ENCODE data around the gene RPF1. TPM values are rescaled to one million over a fixed set of nuclear protein-coding genes. Genes with fewer than 3 reads are reported as not detected.
A peak's percentile ranks its signal among the peaks of the same experiment; 100 is the strongest.
"Not testable (repeated sequence)": the region's sequence is repeated elsewhere in the genome, so short reads cannot be mapped to it uniquely, and the experiment has no call there.

The RPF1 gene
- total RNA-seq, 1 donor from 2014 or later = 23.2 TPM

- H3K4me1 Mint-ChIP-seq = peaks cover 25% of the 10 kb centered on the region
- H3K36me3 Mint-ChIP-seq = peaks cover 17% of the 10 kb centered on the region
- peak overlapping the region; percentile 96 for H3K4me3 Mint-ChIP-seq
- TF ChIP-seq, protein P1, sequence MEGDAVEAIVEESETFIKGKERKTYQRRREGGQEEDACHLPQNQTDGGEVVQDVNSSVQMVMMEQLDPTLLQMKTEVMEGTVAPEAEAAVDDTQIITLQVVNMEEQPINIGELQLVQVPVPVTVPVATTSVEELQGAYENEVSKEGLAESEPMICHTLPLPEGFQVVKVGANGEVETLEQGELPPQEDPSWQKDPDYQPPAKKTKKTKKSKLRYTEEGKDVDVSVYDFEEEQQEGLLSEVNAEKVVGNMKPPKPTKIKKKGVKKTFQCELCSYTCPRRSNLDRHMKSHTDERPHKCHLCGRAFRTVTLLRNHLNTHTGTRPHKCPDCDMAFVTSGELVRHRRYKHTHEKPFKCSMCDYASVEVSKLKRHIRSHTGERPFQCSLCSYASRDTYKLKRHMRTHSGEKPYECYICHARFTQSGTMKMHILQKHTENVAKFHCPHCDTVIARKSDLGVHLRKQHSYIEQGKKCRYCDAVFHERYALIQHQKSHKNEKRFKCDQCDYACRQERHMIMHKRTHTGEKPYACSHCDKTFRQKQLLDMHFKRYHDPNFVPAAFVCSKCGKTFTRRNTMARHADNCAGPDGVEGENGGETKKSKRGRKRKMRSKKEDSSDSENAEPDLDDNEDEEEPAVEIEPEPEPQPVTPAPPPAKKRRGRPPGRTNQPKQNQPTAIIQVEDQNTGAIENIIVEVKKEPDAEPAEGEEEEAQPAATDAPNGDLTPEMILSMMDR (IDR thresholded peaks at IDR 0.05; ENCODE audit: unreplicated experiment) = no peak
- no peaks in the 10 kb centered on the region for H3K27me3 Mint-ChIP-seq (ENCODE audit: low read depth)
- peak overlapping the region; percentile 99 for H3K27ac Mint-ChIP-seq
- no peak for DNase-seq (ENCODE audit: low spot score in 2 of 2, unreplicated experiment in 2 of 2)
- H3K9me3 Mint-ChIP-seq = peaks cover 21% of the 10 kb centered on the region
These were observed 27.8 kb downstream of the RPF1 start for GRCh38 chr1:84506729-84507453.

GRCh38 chr1:84507887-84508286 lies 28.8 kb downstream of the RPF1 start:
- Mint-ChIP-seq H3K9me3 (peaks cover 21% of the 10 kb centered on the region), H3K36me3 (peaks cover 17% of the 10 kb centered on the region), H3K4me1 (peaks cover 23% of the 10 kb centered on the region)
- not testable (repeated sequence) for H3K27me3 Mint-ChIP-seq (ENCODE audit: low read depth); H3K4me3 Mint-ChIP-seq; H3K27ac Mint-ChIP-seq; DNase-seq (ENCODE audit: low spot score in 2 of 2, unreplicated experiment in 2 of 2)

- Mint-ChIP-seq H3K36me3 (peaks cover 17% of the 10 kb centered on the region), H3K27ac (no peak overlapping the region), H3K4me1 (peaks cover 17% of the 10 kb centered on the region), H3K27me3 (ENCODE audit: low read depth) (no peaks in the 10 kb centered on the region), H3K9me3 (peaks cover 21% of the 10 kb centered on the region), H3K4me3 (no peak overlapping the region)
- DNase-seq (ENCODE audit: low spot score in 2 of 2, unreplicated experiment in 2 of 2) = no peak
- TF ChIP-seq, protein P1 (IDR thresholded peaks at IDR 0.05; ENCODE audit: unreplicated experiment) = no peak
These were observed 29.4 kb downstream of the RPF1 start for GRCh38 chr1:84508510-84508909.

DNA sequence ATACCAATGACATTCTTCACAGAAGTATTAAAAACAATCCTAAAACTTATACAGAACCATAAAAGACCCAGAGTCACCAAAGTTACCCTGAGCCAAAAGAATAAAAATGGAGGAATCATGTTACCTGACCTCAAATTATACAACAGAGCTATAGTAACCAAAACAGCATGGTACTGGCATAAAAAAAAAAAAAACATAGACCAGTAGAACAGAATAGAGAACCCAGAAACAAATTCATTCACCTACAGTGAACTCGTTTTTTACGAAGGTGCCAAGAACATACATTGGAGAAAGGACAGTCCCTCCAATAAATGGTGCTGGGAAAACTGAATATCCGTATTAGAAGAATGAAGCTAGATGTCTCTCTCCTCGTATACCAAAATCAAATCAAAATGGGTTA lies 30.0 kb downstream of the RPF1 start:
- no peak for DNase-seq (ENCODE audit: low spot score in 2 of 2, unreplicated experiment in 2 of 2)
- Mint-ChIP-seq H3K27ac (no peak overlapping the region), H3K4me3 (no peak overlapping the region), H3K9me3 (peaks cover 21% of the 10 kb centered on the region), H3K36me3 (peaks cover 17% of the 10 kb centered on the region), H3K4me1 (peaks cover 12% of the 10 kb centered on the region), H3K27me3 (ENCODE audit: low read depth) (no peaks in the 10 kb centered on the region)
- TF ChIP-seq, protein P1 (IDR thresholded peaks at IDR 0.05; ENCODE audit: unreplicated experiment) = no peak

GRCh38 chr1:84510165-84510564 lies 31.1 kb downstream of the RPF1 start:
- Mint-ChIP-seq H3K27ac (no peak overlapping the region), H3K4me3 (no peak overlapping the region), H3K27me3 (ENCODE audit: low read depth) (no peaks in the 10 kb centered on the region), H3K4me1 (peaks cover 2% of the 10 kb centered on the region), H3K36me3 (peaks cover 17% of the 10 kb centered on the region), H3K9me3 (peaks cover 21% of the 10 kb centered on the region)
- TF ChIP-seq, protein P1 (IDR thresholded peaks at IDR 0.05; ENCODE audit: unreplicated experiment) = no peak
- no peak for DNase-seq (ENCODE audit: low spot score in 2 of 2, unreplicated experiment in 2 of 2)

DNA sequence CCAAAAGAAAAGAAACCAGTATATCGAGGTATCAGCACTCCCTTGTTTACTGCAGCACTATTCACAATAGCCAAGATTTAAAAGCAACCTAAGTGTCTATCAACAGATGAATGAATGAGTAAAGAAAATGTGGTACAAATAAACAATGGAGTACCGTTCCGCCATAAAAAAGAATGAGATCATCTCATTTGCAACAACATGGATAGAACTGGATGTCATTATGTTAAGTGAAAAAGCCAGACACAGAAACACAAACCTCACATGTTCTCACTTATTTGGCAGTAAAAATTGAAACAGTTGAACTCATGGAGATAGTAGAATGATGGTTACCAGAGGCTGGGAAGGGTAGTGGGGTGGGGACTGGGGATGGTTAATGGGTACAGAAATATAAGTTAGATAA lies 31.6 kb downstream of the RPF1 start:
- Mint-ChIP-seq H3K4me3 (no peak overlapping the region), H3K36me3 (peaks cover 17% of the 10 kb centered on the region), H3K27me3 (ENCODE audit: low read depth) (no peaks in the 10 kb centered on the region), H3K27ac (no peak overlapping the region), H3K9me3 (peaks cover 21% of the 10 kb centered on the region), H3K4me1 (peaks cover 2% of the 10 kb centered on the region)
- TF ChIP-seq, protein P1 (IDR thresholded peaks at IDR 0.05; ENCODE audit: unreplicated experiment) = no peak
- no peak for DNase-seq (ENCODE audit: low spot score in 2 of 2, unreplicated experiment in 2 of 2)
